NCI-H2029 treated with DMSO at 0.1 percent for 48 hours (cell line): ENCODE results near the gene ZFHX3.

Experiments used
- DNase-seq: peaks from one replicate; lab custom pipeline; 2025; lab: John Stamatoyannopoulos, UW

Gene ZFHX3

GRCh38 chr16:73040136-73040535 lies 7.8 kb downstream of the ZFHX3 start:
- no peak for DNase-seq

GRCh38 chr16:73037845-73038570 lies 9.9 kb downstream of the ZFHX3 start:
- no peak for DNase-seq

GRCh38 chr16:73037331-73037745 lies 10.6 kb downstream of the ZFHX3 start:
- DNase-seq: no peak

GRCh38 chr16:73036074-73036826 lies 11.7 kb downstream of the ZFHX3 start:
- DNase-seq: no peak

- no peak for DNase-seq
Measured at GRCh38 chr16:73034374-73034773, 13.6 kb downstream of the ZFHX3 start.

- DNase-seq: no peak
Measured at GRCh38 chr16:73033271-73033998, 14.5 kb downstream of the ZFHX3 start.

GRCh38 chr16:73032541-73033270 lies 15.2 kb downstream of the ZFHX3 start:
- DNase-seq: no peak

- DNase-seq: no peak
Measured at GRCh38 chr16:73031984-73032383, 15.9 kb downstream of the ZFHX3 start.

- DNase-seq: no peak
Measured at GRCh38 chr16:73031155-73031866, 16.6 kb downstream of the ZFHX3 start.

GRCh38 chr16:73028721-73029361 lies 19.1 kb downstream of the ZFHX3 start:
- no peak for DNase-seq

GRCh38 chr16:73028263-73028662 lies 19.7 kb downstream of the ZFHX3 start:
- no peak for DNase-seq

- DNase-seq: no peak
Measured at GRCh38 chr16:73027685-73028111, 20.2 kb downstream of the ZFHX3 start.

GRCh38 chr16:73026754-73027684 lies 20.9 kb downstream of the ZFHX3 start:
- DNase-seq: no peak

- no peak for DNase-seq
Measured at GRCh38 chr16:73025856-73026210, 22.1 kb downstream of the ZFHX3 start.

- no peak for DNase-seq
Measured at GRCh38 chr16:73025151-73025855, 22.6 kb downstream of the ZFHX3 start.

- DNase-seq: no peak
Measured at GRCh38 chr16:73024571-73025105, 23.3 kb downstream of the ZFHX3 start.

- no peak for DNase-seq
Measured at GRCh38 chr16:73023752-73024570, 24.0 kb downstream of the ZFHX3 start.

- DNase-seq: no peak
Measured at GRCh38 chr16:73023320-73023719, 24.6 kb downstream of the ZFHX3 start.
